Thymus (tissue), 11 donors: Measurements from ENCODE around the gene ZBTB39. TPM values are rescaled to one million over a fixed set of nuclear protein-coding genes. Genes with fewer than 3 reads are reported as not detected.

Experiments used
- DNase-seq, 9 donors: peaks; one replicate each; pipeline ENCODE4 v3.0.0-alpha.2; 2013; ENCODE audit warnings: low spot score in 9 of 9, low read depth in 6 of 9, missing footprints in 1 of 9
- H3K27ac ChIP-seq, 2 donors: one replicate each; pipeline ENCODE4 v1.5.1; 2013; ENCODE audit warnings: control low read depth in 1 of 2, low read depth in 1 of 2, low read length in 1 of 2, mild to moderate bottlenecking in 1 of 2, moderate library complexity in 1 of 2
- H3K27me3 ChIP-seq, 2 donors: one replicate each; pipeline ENCODE4 v1.5.1; 2013; ENCODE audit warnings: low read length in 1 of 2; ENCODE audit not compliant: control insufficient read depth in 2 of 2, insufficient read depth in 1 of 2
- H3K36me3 ChIP-seq, 2 donors: one replicate each; pipeline ENCODE4 v1.5.1; 2013; ENCODE audit warnings: low read length in 1 of 2, mild to moderate bottlenecking in 1 of 2, moderate library complexity in 1 of 2; ENCODE audit not compliant: control insufficient read depth in 2 of 2, insufficient read depth in 2 of 2
- H3K4me1 ChIP-seq, 2 donors: one replicate each; pipeline ENCODE4 v1.5.1; 2013; ENCODE audit warnings: low read length in 2 of 2; ENCODE audit not compliant: control insufficient read depth in 2 of 2, insufficient read depth in 2 of 2
- H3K4me3 ChIP-seq, 2 donors: one replicate each; pipeline ENCODE4 v1.5.1; 2013; ENCODE audit warnings: low read length in 2 of 2, control low read depth in 1 of 2, mild to moderate bottlenecking in 1 of 2
- H3K9me3 ChIP-seq, 2 donors: one replicate each; pipeline ENCODE4 v1.5.1; 2013; ENCODE audit warnings: low read length in 1 of 2, mild to moderate bottlenecking in 1 of 2; ENCODE audit not compliant: control insufficient read depth in 2 of 2, insufficient read depth in 1 of 2
- WGBS: extraction: QIAGEN DNeasy Blood & Tissue Kit; methylation state at CpG from one replicate; pipeline ENCODE4 v1.1.7; 2013; 5-methylcytosine and 5-hydroxymethylcytosine counted together
- polyA plus RNA-seq: library from polyadenylated mRNA; stranded (reverse); fragments of 200-250 nt; gene quantifications from one replicate; pipeline ENCODE4 v1.2.3, GENCODE V29; 2013
- total RNA-seq: library from RNA; stranded (reverse); fragments of 120-200 nt; gene quantifications from one replicate; pipeline ENCODE4 v1.2.4, GENCODE V29; 2013
- donor health status: healthy.

The ZBTB39 gene
- total and polyA plus RNA-seq, 2 donors = 3.0 to 5.1 TPM

- Histone ChIP-seq H3K27ac (no peak overlapping the region), H3K27me3 (no peaks in the 10 kb centered on the region), H3K4me1 (peaks cover 4 to 24% of the 10 kb centered on the region in 2 donors), H3K9me3 (no peaks in the 10 kb centered on the region), H3K36me3 (no peaks in the 10 kb centered on the region), H3K4me3 (no peak overlapping the region)
- WGBS = over 99% methylated on average over 4 of the region's 4 CpGs
- no peak for DNase-seq
Measured at GRCh38 chr12:57010627-57011247, 4.4 kb upstream of the ZBTB39 start.

GRCh38 chr12:57009949-57010626 is 3.7 kb upstream of the ZBTB39 start:
- Histone ChIP-seq H3K4me3 (no peak overlapping the region), H3K9me3 (no peaks in the 10 kb centered on the region), H3K36me3 (no peaks in the 10 kb centered on the region), H3K4me1 (peaks cover 8 to 24% of the 10 kb centered on the region in 2 donors), H3K27me3 (no peaks in the 10 kb centered on the region), H3K27ac (no peak overlapping the region)
- no peak for DNase-seq
- WGBS = 99% methylated on average over 5 of the region's 5 CpGs

- Histone ChIP-seq H3K9me3 (no peaks in the 10 kb centered on the region), H3K27ac (no peak overlapping the region), H3K4me3 (no peak overlapping the region), H3K36me3 (peaks cover 14 to 16% of the 10 kb centered on the region in 2 donors), H3K27me3 (no peaks in the 10 kb centered on the region), H3K4me1 (peaks cover 8 to 24% of the 10 kb centered on the region in 2 donors)
- peak in 5 of 9 donors; percentile 65 to 89 (median 70) for DNase-seq
Measured at GRCh38 chr12:57008178-57008577, 1.8 kb upstream of the ZBTB39 start.

- WGBS = 60% methylated on average over 10 of the region's 10 CpGs
- peaks cover 8 to 24% of the 10 kb centered on the region in 2 donors for H3K4me1 ChIP-seq
- no peaks in the 10 kb centered on the region for H3K27me3 ChIP-seq
- peak overlapping the region in 1 of 2 donors; percentile 61 for H3K4me3 ChIP-seq
- DNase-seq = no peak
- no peaks in the 10 kb centered on the region for H3K9me3 ChIP-seq
- peaks cover 26 to 29% of the 10 kb centered on the region in 2 donors for H3K36me3 ChIP-seq
- H3K27ac ChIP-seq = peak overlapping the region in 1 of 2 donors; percentile 9
Measured at GRCh38 chr12:57006809-57007475, 596 bp upstream of the ZBTB39 start.

- no peak for DNase-seq
- H3K4me3 ChIP-seq = no peak overlapping the region
- no peaks in the 10 kb centered on the region for H3K27me3 ChIP-seq
- no peaks in the 10 kb centered on the region for H3K9me3 ChIP-seq
- no peak overlapping the region for H3K27ac ChIP-seq
- H3K4me1 ChIP-seq = peaks cover 8 to 31% of the 10 kb centered on the region in 2 donors
- peaks cover 30 to 51% of the 10 kb centered on the region in 2 donors for H3K36me3 ChIP-seq
- WGBS = 94% methylated on average over 6 of the region's 6 CpGs
Measured at GRCh38 chr12:57004651-57005050, 1.7 kb downstream of the ZBTB39 start.

- Histone ChIP-seq H3K4me1 (peaks cover 8 to 29% of the 10 kb centered on the region in 2 donors), H3K9me3 (no peaks in the 10 kb centered on the region), H3K4me3 (no peak overlapping the region), H3K36me3 (peaks cover 30 to 62% of the 10 kb centered on the region in 2 donors), H3K27me3 (no peaks in the 10 kb centered on the region), H3K27ac (no peak overlapping the region)
- WGBS = 97% methylated on average over 13 of the region's 13 CpGs
- no peak for DNase-seq
Measured at GRCh38 chr12:57003395-57003794, 3.0 kb downstream of the ZBTB39 start.

GRCh38 chr12:57001448-57001906 is 4.9 kb downstream of the ZBTB39 start:
- peak; percentile 40 to 80 (median 64) for DNase-seq
- Histone ChIP-seq H3K36me3 (peaks cover 30 to 66% of the 10 kb centered on the region in 2 donors), H3K9me3 (no peaks in the 10 kb centered on the region), H3K4me1 (peaks cover 4 to 21% of the 10 kb centered on the region in 2 donors), H3K4me3 (no peak overlapping the region), H3K27me3 (no peaks in the 10 kb centered on the region), H3K27ac (no peak overlapping the region)
- 54% methylated on average over 13 of the region's 13 CpGs for WGBS

GRCh38 chr12:57000393-57000792 is 6.0 kb downstream of the ZBTB39 start:
- no peak overlapping the region for H3K4me3 ChIP-seq
- 97% methylated on average over 1 of the region's 1 CpG for WGBS
- H3K27ac ChIP-seq = no peak overlapping the region
- peaks cover 37 to 69% of the 10 kb centered on the region in 2 donors for H3K36me3 ChIP-seq
- no peaks in the 10 kb centered on the region for H3K9me3 ChIP-seq
- peaks cover 2 to 15% of the 10 kb centered on the region in 2 donors for H3K4me1 ChIP-seq
- DNase-seq = no peak
- H3K27me3 ChIP-seq = no peaks in the 10 kb centered on the region

GRCh38 chr12:56999456-56999855 is 6.9 kb downstream of the ZBTB39 start:
- Histone ChIP-seq H3K27ac (no peak overlapping the region), H3K4me3 (no peak overlapping the region), H3K4me1 (peaks cover 0 to 7% of the 10 kb centered on the region in 2 donors), H3K27me3 (no peaks in the 10 kb centered on the region), H3K36me3 (peaks cover 36 to 65% of the 10 kb centered on the region in 2 donors), H3K9me3 (no peaks in the 10 kb centered on the region)
- no peak for DNase-seq
- 99% methylated on average over 4 of the region's 4 CpGs for WGBS
